GM12878 (cell line): ENCODE results near the gene TRPC4. TPM values are rescaled to one million over a fixed set of nuclear protein-coding genes. Genes with fewer than 3 reads are reported as not detected.

Experiments used
- ATAC-seq: fragments of 200-7000 bp; cut with Tn5 transposase; 3 replicates; pipeline ENCODE4 v1.9.1; 2020; ENCODE audit warnings: mild to moderate bottlenecking, moderate library complexity
- BruUV-seq: library from RNA; stranded (reverse); fragments of 400-500 nt; replicated peaks from 2 replicates; lab custom pipeline; 2021; lab: Mats Ljungman, UMichigan
- CTCF ChIA-PET: fragments of 300-600 bp; sonication (Branson Sonifier 250); formaldehyde crosslinking; extraction: SDS; loops from one replicate; lab custom pipeline; 2021; ENCODE audit warnings: inconsistent platforms; lab: Yijun Ruan, JAX
- POLR2A ChIA-PET: fragments of 350-600 bp; formaldehyde crosslinking; extraction: SDS; loops from one replicate; lab custom pipeline; 2021; ENCODE audit warnings: inconsistent platforms; lab: Charles Lee
- RAD21 ChIA-PET: fragments of 300-600 bp; sonication (Branson Sonifier 250); formaldehyde crosslinking; loops from one replicate; lab custom pipeline; 2023; ENCODE audit warnings: antibody characterized with exemption; ENCODE audit not compliant: unreplicated experiment; lab: Charles Lee
- SMC1A ChIA-PET: fragments of 300-600 bp; sonication (Branson Sonifier 250); formaldehyde crosslinking; loops from one replicate; lab custom pipeline; 2023; ENCODE audit not compliant: unreplicated experiment, uncharacterized antibody; lab: Charles Lee
- DNase-seq: peaks from one replicate; pipeline ENCODE4 v3.0.0-alpha.2; 2011; ENCODE audit warnings: low read depth, low spot score
- FAIRE-seq: peaks from 3 replicates; lab custom pipeline; 2011; peaks lifted over from hg19 to GRCh38; lab: Jason Lieb, UNC
- H2AFZ ChIP-seq: 2 replicates; pipeline ENCODE4 v1.6.0; 2011; ENCODE audit warnings: low read depth, low read length, control low read depth; ENCODE audit not compliant: control insufficient read depth
- H3K27ac ChIP-seq: 2 replicates; pipeline ENCODE4 v1.5.1; 2011; ENCODE audit warnings: control low read depth; ENCODE audit not compliant: control insufficient read depth, insufficient read depth
- H3K27me3 ChIP-seq, 2 experiments: replicated peaks in 1 of 2; 2 replicates each; pipeline versions ENCODE4 v1.6.0 to v1.6.1; 2011; ENCODE audit warnings: low read length in 1 of 2; ENCODE audit not compliant: control insufficient read depth in 2 of 2, insufficient read depth in 2 of 2
- H3K36me3 ChIP-seq, 2 experiments: 2 replicates each; pipeline ENCODE4 v1.5.1; 2011; ENCODE audit warnings: low read length in 1 of 2; ENCODE audit not compliant: control insufficient read depth in 2 of 2, insufficient read depth in 2 of 2
- H3K4me1 ChIP-seq: 2 replicates; pipeline ENCODE4 v1.6.1; 2011; ENCODE audit warnings: mild to moderate bottlenecking, low read length, moderate library complexity, mixed read lengths; ENCODE audit not compliant: control insufficient read depth, insufficient read depth
- H3K4me2 ChIP-seq: 2 replicates; pipeline ENCODE4 v1.6.0; 2011; ENCODE audit warnings: control low read depth; ENCODE audit not compliant: control insufficient read depth, insufficient read depth
- H3K4me3 ChIP-seq: fragments of 200-600 bp; sonication (generic); 2 replicates; pipeline ENCODE4 v1.5.1; 2016
- H3K79me2 ChIP-seq: 2 replicates; pipeline ENCODE4 v1.6.0; 2011; ENCODE audit warnings: low read length; ENCODE audit not compliant: control insufficient read depth, insufficient read depth
- H3K9ac ChIP-seq: 2 replicates; pipeline ENCODE4 v1.8.0; 2011; ENCODE audit warnings: low read length, control low read depth, mixed read lengths; ENCODE audit not compliant: control insufficient read depth, insufficient read depth
- H3K9me3 ChIP-seq: replicated peaks from 3 replicates; pipeline ENCODE4 v1.5.1; 2011; ENCODE audit warnings: mild to moderate bottlenecking, low read length; ENCODE audit not compliant: control insufficient read depth, insufficient read depth
- H4K20me1 ChIP-seq: 2 replicates; pipeline ENCODE4 v1.6.0; 2011; ENCODE audit not compliant: control insufficient read depth, insufficient read depth
- KDM1A ChIP-seq: fragments of 200-600 bp; sonication (generic); IDR thresholded peaks from 2 replicates; pipeline ENCODE4 v1.6.1; 2016; ENCODE audit warnings: borderline replicate concordance
- RB1 ChIP-seq: fragments of 450-650 bp; formaldehyde crosslinking; IDR thresholded peaks from 2 replicates; pipeline ENCODE4 v1.6.1; 2017; ENCODE audit warnings: mild to moderate bottlenecking, borderline replicate concordance
- SREBF2 ChIP-seq: IDR thresholded peaks from 2 replicates; pipeline ENCODE4 v1.6.1; 2012; ENCODE audit warnings: mild to moderate bottlenecking, low read length
- TCF3 ChIP-seq: IDR thresholded peaks from 2 replicates; pipeline ENCODE4 v1.6.1; 2012; ENCODE audit warnings: low read depth, mild to moderate bottlenecking, low read length, borderline replicate concordance; ENCODE audit not compliant: insufficient read depth
- WGBS: methylation state at CpG from one replicate; pipeline ENCODE4 v1.1.6; 2016; ENCODE audit warnings: low lambda C conversion rate; ENCODE audit not compliant: insufficient replicate concordance, insufficient coverage; ENCODE audit errors: missing lambda C conversion rate; 5-methylcytosine and 5-hydroxymethylcytosine counted together
- in situ Hi-C: fragments of 300-500 bp; cut with MboI; formaldehyde crosslinking; loops from 9 replicates; pipeline ENCODE4 v1.14.3; 2018; ENCODE audit warnings: mixed read lengths
- intact Hi-C: fragments of 100-400 bp; cut with micrococcal nuclease; formaldehyde crosslinking; loops from one replicate; pipeline ENCODE4 v1.14.2; 2022; ENCODE audit not compliant: unreplicated experiment
- polyA plus RNA-seq, 11 experiments: library from polyadenylated mRNA; depleted of rRNA in 4 of 11; unstranded in 6 of 11; stranded (reverse) in 5 of 11; fragments of >200 nt; fragmentation: Nextera tagmentation in 4 of 11; fragmentation: Illumina TruSeq in 1 of 11; extraction: Ambion mirVana in 4 of 11; extraction: Trizol in 1 of 11; gene quantifications; 1 replicate in 1 of 11; 2 replicates in 10 of 11; pipeline versions ENCODE4 v1.2.1 to v1.2.3, GENCODE V29; 2011 to 2016; ENCODE audit warnings: inconsistent platforms in 2 of 11, missing spikeins in 2 of 11, low read depth in 1 of 11
- total RNA-seq, 4 experiments: library from RNA; depleted of rRNA in 3 of 4; stranded (reverse); fragments of >200 nt in 3 of 4; fragmentation: Illumina TruSeq in 1 of 4; extraction: Trizol in 1 of 4; gene quantifications; 2 replicates each; pipeline versions ENCODE4 v1.2.1 to v1.2.3, GENCODE V29; 2013 to 2021
- TF ChIP-seq, protein P1 (sequence below): fragments of 450-650 bp; formaldehyde crosslinking; IDR thresholded peaks from 2 replicates; pipeline ENCODE4 v1.5.0; 2022; ENCODE audit warnings: mild to moderate bottlenecking, missing genetic modification characterization
- TF ChIP-seq, protein P2 (sequence below): fragments of 450-650 bp; IDR thresholded peaks from 2 replicates; pipeline ENCODE4 v1.6.1; 2017; ENCODE audit warnings: antibody characterized with exemption, mild to moderate bottlenecking, moderate library complexity

The TRPC4 gene
- total and polyA plus RNA-seq, 10 of the 15 experiments (the other 5 are each of a cell fraction or from before 2014, with no cell fraction given), result not detected

GRCh38 chr13:37616131-37616530, 253.4 kb downstream of the TRPC4 start:
- Histone ChIP-seq H3K4me3 (no peak overlapping the region), H3K9ac (no peak overlapping the region), H3K79me2 (no peaks in the 10 kb centered on the region), H3K36me3 (no peaks in the 10 kb centered on the region), H3K4me2 (no peak overlapping the region), H3K27me3 (no peaks in the 10 kb centered on the region), H2AFZ (no peak overlapping the region), H3K9me3 (no peaks in the 10 kb centered on the region), H3K27ac (no peak overlapping the region), H4K20me1 (no peaks in the 10 kb centered on the region), H3K4me1 (no peaks in the 10 kb centered on the region)
- ChIA-PET POLR2A (no interaction called here), SMC1A (no interaction called here), RAD21 (no interaction called here), CTCF (no interaction called here)
- DNase-seq, result no peak
- in situ Hi-C loops (no loop called here), intact Hi-C loops (no loop called here)
- ATAC-seq, result no peak
- no peak for FAIRE-seq
- BruUV-seq, result no TSS peak
- no peak for TF ChIP-seq RB1
- TF ChIP-seq, protein P1, sequence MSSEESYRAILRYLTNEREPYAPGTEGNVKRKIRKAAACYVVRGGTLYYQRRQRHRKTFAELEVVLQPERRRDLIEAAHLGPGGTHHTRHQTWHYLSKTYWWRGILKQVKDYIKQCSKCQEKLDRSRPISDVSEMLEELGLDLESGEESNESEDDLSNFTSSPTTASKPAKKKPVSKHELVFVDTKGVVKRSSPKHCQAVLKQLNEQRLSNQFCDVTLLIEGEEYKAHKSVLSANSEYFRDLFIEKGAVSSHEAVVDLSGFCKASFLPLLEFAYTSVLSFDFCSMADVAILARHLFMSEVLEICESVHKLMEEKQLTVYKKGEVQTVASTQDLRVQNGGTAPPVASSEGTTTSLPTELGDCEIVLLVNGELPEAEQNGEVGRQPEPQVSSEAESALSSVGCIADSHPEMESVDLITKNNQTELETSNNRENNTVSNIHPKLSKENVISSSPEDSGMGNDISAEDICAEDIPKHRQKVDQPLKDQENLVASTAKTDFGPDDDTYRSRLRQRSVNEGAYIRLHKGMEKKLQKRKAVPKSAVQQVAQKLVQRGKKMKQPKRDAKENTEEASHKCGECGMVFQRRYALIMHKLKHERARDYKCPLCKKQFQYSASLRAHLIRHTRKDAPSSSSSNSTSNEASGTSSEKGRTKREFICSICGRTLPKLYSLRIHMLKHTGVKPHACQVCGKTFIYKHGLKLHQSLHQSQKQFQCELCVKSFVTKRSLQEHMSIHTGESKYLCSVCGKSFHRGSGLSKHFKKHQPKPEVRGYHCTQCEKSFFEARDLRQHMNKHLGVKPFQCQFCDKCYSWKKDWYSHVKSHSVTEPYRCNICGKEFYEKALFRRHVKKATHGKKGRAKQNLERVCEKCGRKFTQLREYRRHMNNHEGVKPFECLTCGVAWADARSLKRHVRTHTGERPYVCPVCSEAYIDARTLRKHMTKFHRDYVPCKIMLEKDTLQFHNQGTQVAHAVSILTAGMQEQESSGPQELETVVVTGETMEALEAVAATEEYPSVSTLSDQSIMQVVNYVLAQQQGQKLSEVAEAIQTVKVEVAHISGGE (CRISPR knock-in tag), result no peak
- no peak for TF ChIP-seq KDM1A
- TF ChIP-seq SREBF2, result no peak
- no peak for TF ChIP-seq TCF3
- TF ChIP-seq, protein P2, sequence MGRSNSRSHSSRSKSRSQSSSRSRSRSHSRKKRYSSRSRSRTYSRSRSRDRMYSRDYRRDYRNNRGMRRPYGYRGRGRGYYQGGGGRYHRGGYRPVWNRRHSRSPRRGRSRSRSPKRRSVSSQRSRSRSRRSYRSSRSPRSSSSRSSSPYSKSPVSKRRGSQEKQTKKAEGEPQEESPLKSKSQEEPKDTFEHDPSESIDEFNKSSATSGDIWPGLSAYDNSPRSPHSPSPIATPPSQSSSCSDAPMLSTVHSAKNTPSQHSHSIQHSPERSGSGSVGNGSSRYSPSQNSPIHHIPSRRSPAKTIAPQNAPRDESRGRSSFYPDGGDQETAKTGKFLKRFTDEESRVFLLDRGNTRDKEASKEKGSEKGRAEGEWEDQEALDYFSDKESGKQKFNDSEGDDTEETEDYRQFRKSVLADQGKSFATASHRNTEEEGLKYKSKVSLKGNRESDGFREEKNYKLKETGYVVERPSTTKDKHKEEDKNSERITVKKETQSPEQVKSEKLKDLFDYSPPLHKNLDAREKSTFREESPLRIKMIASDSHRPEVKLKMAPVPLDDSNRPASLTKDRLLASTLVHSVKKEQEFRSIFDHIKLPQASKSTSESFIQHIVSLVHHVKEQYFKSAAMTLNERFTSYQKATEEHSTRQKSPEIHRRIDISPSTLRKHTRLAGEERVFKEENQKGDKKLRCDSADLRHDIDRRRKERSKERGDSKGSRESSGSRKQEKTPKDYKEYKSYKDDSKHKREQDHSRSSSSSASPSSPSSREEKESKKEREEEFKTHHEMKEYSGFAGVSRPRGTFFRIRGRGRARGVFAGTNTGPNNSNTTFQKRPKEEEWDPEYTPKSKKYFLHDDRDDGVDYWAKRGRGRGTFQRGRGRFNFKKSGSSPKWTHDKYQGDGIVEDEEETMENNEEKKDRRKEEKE, result no peak
- WGBS, result 67% methylated on average over 1 of the region's 1 CpG
